GM21717 (cell line): Measurements from ENCODE around the gene AHCYL1.

Source experiments
- ATAC-seq: cut with Tn5 transposase; IDR thresholded peaks from one replicate; pipeline ENCODE4 v1.9.1; 2021; ENCODE audit warnings: mild to moderate bottlenecking, moderate library complexity; ENCODE audit not compliant: unreplicated experiment

The AHCYL1 gene

DNA sequence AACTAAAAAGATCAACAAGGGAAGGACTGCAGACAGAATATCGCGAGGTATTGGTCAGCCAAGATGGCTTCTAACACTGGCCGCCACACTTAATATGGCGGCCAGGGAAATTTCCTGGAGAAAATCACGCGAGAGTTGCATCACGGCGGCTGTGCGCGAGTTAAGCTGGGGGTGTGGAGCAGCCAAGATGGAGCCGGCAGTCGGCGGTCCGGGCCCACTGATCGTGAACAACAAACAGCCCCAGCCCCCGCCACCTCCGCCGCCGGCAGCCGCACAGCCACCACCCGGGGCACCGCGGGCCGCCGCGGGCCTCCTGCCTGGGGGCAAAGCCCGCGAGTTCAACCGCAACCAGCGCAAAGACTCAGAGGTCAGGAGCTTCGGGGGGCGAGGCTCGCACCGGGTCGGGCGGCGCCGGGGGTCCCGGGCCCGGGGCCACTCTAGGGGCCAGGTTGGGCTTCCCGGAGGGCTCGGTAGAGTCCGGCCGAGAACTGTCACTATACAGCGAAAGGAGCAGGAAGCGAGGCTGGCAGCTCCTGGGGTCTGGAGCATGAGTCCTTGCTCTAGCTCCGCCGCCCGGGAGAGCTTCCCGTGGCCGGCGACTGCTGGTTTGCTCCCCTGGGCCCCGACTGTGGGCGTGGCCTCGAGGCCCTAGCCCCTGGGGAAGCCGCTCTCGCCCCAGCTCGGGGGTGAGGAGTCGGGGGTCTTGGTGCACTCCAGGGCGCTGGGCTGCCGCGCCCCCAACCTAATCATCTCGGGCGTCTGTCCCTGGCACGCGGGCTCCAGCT is 50.1 kb downstream of the AHCYL1 start, which contains the start of gene STRIP1:
STRIP1 (plus strand) TSS at position 174 of the 785 bp plus-strand sequence; CDS start at position 188, 14 bp downstream.
- peak; percentile 82 for ATAC-seq

DNA sequence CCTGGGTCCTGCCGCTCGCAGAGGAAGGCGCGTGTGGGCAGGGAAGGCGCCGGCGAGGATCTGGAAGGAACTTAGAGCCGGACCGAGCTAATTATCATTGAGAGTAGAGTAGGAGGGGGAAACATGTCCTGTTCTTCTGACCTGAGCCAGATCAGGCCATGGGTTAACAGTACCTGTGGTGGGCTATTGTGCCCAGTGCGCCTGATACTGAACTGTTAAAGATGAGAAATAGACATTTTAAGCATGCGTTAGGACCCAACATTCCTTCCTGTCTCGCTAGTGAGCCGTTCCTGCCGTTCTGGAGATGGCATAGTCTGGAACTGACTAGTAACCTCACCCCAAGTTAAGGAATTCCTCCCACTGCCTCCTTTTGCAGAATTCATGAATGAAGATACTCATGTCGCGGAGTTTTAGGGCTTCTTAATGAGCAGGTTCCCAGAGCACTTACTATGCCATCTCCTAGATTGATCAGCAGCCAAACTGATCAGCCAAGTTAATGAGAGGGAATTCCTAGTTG is 50.7 kb downstream of the AHCYL1 start:
- ATAC-seq: no peak

DNA sequence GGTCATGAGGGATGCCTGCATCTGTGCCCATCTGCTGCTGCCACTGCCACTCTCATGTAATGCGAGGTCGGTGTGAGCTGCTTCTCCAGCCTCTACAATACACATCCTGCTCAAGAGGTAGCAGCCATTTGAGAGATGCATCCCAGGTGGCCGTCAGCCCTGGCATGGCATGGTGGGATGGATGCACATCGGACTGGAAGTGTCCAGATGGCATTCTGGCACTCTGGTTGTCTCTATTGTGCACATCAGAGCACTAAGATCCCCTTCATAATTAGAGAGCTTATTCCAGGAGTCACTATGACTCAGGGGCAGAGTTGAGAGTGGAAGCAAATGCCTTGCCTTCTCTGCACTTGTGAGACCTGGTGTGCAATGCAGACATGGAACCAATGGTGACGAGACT is 53.7 kb downstream of the AHCYL1 start:
- ATAC-seq: no peak

DNA sequence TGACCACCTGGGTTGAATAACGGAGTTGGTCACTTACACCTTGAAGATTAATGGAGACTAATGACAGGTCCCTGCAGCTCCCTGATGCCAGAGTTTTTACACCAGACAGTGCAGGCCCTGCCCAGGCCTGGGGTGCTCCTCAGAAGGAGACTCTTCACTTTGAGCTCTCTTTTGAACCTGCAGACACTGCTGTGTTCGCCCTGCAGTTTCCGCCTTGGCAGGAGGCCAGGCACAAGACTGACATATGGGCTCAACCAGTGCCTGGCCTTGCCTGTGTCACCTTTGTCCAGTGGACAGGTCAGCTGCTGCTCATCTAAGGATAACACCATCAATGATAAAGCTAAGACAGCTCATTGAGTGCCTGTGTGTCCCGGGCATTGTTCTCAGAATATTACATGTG is 55.1 kb downstream of the AHCYL1 start:
- no peak for ATAC-seq

DNA sequence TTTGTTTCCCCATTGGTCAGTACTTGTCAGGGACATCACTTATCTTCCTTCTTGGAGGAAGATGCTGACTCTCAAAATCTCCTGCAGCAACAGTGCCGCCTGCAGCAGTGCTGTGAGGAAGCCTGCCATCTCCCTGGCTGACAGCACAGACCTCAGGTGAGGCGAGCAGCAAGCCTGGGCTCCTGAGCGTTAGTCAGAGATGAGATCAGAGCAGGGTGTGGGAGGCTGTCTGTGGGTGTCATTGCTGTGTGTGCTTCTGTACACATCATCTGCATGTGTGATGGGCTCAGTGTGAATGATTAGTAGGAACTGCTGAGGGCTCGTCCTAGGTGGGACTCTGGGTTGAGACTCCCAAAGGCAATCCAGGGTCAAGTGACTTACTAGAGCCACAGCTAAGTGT is 56.0 kb downstream of the AHCYL1 start:
- ATAC-seq: no peak

DNA sequence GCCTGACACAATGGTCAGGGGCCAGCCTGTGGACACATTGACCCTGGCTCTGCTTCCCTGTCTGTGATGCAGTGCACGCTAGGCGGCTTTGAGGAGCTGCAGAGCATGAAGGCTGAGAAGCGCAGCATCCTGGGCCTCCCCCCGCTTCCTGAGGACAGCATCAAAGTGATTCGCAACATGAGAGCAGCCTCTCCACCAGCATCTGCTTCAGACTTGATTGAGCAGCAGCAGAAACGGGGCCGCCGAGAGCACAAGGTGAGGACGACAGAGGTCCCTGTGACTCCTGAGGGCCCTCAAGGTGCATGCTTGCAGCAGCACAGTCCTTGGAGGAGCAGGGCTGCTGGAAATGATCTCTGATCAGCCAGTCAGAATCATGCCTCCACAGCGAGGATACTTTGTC is 58.5 kb downstream of the AHCYL1 start:
- ATAC-seq: no peak

DNA sequence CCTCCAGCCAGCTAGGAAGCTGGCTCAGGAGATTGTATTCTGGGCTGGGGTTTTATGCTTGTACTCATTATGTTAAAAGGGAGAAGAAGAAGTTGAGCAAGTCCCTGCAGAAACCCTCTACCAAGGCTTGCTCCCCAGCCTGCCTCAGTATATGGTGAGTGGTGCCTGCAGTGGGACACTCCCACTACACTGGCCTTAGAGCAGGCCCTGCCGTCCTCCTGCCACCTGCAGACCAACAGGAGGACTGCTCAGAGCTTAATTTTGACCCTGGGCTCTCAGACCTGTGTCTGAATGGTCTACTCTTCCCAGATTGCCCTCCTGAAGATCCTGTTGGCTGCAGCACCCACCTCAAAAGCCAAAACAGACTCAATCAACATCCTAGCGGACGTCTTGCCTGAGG is 62.9 kb downstream of the AHCYL1 start:
- ATAC-seq: no peak

DNA sequence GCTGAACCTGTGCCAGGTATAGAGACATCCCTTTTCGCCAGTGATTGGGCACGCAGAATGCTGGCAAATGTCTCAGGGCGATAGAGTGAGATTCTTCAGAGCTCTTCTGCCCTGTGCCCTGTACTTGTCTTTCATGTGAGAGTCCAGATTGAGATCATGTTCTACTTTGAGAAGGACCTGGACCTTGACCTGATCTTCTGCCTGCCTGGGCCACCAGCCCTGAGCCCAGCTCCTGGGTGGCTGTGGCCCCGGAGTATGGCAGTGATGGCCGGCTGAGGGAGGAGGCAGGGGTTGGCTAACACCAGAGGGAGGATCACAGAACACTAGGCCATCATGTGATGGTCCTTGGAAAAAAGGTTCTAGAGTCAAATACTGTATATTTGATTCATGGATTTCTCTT is 63.7 kb downstream of the AHCYL1 start:
- ATAC-seq: no peak

DNA sequence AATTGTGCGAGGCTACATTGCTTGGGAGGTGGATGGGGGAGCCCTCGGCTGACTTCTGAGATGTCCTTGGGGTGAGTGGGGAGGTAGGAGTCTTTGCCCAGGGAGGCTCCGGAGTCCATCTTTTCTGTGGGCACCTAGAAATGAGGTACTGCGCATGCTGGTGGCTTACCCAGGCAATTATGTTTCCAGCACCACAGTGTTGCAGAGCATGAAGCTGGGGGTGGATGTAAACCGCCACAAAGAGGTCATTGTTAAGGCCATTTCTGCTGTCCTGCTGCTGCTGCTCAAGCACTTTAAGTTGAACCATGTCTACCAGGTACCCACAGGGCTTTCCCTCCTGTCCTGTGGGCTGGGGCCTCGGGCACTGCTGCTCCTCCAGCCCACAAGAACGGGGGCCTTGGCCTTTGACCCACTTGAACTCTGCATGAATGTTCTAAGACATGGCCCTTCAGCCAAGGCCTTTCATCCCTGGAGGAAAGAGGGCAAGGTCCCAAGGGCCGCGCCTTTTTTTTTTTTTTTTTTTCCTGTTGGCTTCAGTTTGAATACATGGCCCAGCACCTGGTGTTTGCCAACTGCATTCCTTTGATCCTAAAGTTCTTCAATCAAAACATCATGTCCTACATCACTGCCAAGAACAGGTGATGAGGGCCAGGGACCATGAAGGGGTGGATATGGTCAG is 64.5 kb downstream of the AHCYL1 start:
- ATAC-seq: no peak

DNA sequence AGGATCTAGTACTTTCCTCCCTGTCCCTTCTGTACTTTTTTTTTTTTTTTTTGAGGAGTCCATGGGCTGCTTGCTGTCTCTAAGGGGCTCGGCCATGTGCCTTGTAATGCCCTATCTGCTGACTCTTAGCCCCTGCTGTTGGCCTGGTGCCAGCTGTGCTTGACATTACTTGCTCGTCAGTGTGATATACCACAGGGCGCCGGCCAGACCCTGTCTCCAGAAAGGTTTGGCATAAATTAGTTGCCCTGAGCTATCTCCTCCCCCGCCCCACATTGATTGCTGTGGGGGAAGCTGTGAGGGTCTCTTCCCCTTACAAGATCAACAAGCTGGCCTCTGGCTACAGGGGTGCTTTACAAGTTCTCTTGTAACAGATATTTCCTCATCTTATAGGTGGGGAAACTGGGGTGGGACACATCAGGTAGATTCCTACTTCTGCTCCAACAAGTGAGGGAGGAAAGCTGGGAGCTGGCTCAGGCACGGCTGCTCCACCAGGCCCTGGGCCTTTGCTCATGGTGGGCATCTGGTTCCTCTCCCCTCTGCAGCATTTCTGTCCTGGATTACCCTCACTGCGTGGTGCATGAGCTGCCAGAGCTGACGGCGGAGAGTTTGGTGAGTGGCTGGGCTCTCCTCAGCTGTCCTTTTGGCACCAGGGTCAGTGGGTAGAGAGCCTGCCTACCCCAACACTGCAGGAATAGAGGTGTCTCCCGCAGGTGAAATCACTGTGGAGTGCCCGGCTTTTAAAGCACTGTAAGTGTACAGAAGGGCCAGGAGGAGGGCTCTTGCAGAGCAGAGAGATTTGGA is 65.4 kb downstream of the AHCYL1 start:
- ATAC-seq: no peak

DNA sequence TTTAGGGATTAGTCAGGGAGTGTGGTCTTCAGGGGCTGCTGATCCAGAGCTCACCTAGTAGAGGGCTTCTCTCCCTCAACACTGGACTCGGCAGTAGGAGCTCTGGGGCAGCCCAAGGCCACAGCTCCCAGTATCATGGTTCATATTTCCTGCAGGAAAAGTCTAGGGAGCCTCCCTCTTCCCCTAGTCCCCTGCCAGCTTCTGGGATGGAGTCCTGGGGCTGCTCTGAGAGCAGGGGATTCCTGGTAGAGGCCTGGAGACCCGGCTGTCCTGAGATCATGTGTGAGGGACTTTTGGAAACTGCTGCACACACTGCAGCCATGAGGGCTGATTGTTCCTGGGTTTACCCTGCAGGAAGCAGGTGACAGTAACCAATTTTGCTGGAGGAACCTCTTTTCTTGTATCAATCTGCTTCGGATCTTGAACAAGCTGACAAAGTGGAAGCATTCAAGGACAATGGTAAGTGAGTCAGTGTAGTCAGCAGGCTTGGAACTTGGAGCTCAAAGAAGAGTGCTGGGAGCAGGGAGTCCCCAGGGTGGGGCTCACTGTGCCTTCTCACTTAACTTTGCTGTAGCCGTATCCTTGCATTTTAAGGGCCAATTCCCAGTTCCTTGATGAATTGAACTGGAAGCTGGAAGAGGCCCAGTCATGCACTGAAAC is 66.2 kb downstream of the AHCYL1 start:
- no peak for ATAC-seq

DNA sequence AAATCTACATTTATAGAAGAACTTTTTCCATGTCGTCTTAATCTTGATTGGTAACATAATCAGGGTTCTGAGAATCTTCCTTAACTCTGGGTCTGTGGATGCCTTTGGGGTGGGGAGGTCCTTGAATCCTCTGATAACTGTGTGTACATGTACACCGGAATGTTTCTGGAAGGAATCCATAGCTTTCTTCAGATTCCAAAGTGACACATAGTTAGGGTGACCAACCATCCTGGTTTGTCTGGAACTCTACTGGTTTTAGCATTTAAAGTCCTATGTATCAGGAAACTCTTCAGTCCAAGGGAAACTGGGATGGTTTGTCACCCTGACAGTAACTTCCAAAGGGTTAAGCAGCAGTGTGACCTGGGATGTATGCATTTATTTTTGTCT is 66.7 kb downstream of the AHCYL1 start:
- no peak for ATAC-seq

DNA sequence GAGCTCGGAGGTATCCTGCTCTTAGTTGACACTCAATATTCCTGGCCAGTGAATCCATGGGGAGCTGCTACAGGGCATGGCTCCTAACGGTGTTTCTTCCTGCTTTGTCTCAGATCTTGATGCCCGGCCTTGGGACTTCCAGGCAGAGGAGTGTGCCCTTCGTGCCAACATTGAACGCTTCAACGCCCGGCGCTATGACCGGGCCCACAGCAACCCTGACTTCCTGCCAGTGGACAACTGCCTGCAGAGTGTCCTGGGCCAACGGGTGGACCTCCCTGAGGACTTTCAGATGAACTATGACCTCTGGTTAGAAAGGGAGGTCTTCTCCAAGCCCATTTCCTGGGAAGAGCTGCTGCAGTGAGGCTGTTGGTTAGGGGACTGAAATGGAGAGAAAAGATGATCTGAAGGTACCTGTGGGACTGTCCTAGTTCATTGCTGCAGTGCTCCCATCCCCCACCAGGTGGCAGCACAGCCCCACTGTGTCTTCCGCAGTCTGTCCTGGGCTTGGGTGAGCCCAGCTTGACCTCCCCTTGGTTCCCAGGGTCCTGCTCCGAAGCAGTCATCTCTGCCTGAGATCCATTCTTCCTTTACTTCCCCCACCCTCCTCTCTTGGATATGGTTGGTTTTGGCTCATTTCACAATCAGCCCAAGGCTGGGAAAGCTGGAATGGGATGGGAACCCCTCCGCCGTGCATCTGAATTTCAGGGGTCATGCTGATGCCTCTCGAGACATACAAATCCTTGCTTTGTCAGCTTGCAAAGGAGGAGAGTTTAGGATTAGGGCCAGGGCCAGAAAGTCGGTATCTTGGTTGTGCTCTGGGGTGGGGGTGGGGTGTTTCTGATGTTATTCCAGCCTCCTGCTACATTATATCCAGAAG is 69.2 kb downstream of the AHCYL1 start:
- ATAC-seq: no peak

DNA sequence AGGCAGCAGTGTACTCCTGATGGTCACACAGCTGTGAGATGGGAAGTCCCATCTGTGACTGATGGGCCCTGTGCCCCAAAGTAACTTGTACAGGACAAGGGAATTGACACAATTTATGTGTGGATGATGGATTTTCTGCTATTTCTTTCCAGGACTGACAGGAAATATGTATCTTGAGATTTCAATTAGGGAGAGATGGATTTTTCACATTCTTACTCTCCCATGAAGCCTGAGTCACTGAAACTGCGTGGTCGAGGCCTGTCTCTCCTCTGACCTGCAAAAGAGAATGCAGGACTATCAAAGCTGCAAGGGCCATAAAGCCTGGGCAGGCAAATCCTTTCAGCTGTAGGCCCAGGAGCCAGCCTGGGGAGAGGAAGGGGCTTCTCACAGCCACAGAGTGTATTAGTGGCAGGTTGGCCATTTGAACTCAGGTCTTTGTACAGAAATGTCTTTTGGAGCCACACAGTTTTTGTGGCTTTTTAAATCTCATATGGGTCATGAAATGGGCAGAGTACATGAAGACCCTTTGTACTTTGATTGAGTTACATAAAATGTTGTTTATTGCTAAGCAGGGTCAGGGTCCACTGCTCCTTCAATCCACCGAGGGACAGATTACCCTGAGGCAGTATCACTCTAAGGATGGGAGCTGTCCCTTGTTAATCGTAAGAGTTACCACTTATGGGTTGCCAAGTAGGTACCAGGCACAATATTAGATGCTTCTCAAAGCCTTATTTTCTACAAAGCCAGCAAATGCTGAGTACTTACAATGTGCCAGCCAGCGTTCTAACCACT is 71.1 kb downstream of the AHCYL1 start:
- ATAC-seq: no peak

DNA sequence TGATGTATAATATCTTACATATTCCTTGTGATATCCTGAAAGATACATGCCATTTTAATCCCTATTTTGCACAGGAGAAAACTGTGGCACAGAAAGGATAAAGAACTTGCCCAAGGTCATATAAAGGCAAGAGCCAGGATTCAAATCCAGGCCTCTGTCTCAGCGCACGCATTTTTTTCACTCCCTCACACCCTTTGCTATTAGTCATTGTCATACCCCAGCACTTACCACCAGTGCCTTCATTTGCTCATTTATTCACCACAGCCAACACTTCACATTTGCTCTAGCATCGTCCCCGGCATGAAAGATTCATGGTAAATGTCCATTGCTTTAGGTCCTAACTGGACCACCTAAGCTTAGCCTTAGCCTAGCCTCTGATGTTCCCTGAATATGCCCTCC is 71.7 kb downstream of the AHCYL1 start:
- no peak for ATAC-seq

DNA sequence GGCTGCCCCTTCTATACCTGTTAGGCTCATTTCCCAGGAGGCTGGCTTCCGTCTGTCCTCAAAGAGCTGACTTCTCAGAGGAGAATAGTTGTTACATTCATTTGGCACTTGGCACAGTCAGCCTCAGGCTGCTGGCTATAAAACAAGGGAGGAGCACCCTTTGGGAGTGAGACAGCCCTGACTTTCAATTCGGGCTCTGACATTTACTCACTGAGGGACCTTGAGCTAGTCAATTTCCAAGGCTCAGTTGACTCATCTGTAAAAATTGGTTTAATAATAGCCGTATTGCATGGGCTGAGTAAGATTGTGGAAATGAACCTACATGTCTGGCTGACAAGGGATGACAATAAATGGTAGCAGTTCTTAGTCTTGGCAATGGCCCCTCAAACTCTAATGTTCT is 72.2 kb downstream of the AHCYL1 start:
- no peak for ATAC-seq

DNA sequence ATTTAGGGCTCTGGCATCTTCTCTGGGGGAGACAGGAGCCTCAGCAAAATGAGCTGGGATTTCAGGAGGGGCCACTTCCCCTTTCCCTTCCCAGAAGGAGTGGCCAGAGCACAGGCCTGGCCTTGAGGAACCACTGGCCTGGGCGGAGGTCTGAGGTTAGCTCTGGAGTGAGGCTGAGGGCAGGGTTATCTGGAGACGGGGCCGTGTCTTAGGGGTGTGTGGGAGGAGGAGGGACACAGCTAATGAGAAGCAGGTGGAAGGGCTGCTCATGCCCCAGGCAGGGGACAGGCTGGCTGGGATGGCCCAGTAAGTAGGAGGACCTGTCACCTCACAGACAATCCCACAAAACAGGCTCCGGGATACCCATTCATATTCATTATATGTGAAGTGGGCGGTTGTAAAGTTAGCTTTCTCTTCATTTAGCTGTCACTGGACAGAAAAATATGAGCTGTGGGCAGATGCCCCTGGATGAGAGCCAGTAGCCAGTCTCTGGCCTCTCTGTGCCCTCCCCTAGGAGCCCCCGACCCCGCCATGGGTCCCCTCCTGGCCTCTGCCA is 73.5 kb downstream of the AHCYL1 start:
- ATAC-seq: no peak

DNA sequence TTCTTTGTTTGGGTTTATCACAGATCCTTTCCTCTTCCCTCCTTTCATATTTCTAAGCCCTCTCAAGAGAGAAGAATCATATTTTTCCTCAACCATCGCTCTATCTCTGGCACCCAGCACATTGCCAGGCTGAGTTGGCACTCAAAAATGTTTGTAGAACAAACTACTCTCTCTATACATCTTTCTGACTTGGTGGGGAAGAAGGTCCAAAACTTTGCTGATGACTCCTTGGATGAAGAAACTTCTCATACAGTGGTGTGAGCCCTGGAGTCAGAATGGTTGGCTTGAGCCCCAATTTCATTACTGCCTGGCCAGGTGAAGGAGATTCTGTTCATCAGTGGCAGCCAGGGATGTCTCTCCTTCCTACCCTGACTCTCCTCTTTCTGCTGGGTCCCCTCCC is 74.0 kb downstream of the AHCYL1 start:
- no peak for ATAC-seq
